Measurements from ENCODE around the gene SHISA6.
"Not testable (repeated sequence)": the region's sequence is repeated elsewhere in the genome, so short reads cannot be mapped to it uniquely, and the experiment has no call there.

SHISA6 gene

DNA sequence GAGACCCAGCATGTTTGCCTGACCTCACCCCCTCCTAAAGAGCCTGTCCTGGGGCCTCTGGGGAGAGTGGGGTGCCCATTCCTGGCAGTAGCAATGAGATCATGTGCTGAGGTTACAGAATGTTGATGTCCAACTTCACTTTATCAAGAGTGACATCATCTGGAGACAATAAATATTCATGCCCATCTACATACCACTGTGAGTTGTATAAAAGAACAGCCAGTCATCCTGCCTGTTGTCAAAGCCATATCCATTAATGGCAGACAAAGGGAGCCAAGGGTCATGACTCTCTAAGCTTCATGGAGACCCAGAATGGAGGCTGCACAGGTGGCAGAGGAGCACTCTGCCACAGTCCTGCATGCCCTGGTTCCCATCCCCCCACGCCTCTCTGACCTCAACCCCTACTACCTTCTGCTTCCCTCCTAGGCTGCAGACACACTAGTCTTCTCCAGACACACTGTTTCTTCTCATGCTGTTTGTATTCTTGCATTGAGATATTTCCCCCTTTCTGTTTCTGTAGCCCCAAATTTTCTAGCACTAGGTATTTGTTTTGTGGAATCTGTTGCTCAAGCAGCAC, 27.1 kb downstream of the SHISA6 start:
- no peak for DNase-seq

DNA sequence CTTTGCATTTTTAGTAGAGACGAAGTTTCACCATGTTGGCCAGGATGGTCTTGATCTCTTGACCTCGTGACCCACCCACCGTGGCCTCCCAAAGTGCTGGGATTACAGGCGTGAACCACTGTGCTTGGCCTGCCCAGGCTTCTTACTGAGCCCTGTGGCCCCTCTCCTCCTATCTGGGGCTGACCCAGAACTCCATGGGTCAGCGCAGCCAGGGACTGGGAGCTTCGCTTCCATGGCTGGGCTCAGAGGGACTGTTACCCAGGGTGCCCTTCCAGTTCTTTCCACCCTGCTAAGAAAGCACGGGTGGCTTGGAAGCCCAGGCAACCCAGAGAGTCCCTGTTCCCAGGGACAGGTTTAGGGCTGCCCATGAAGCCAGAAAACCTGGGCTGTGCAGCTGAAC, 28.2 kb downstream of the SHISA6 start:
- DNase-seq, result no peak

DNA sequence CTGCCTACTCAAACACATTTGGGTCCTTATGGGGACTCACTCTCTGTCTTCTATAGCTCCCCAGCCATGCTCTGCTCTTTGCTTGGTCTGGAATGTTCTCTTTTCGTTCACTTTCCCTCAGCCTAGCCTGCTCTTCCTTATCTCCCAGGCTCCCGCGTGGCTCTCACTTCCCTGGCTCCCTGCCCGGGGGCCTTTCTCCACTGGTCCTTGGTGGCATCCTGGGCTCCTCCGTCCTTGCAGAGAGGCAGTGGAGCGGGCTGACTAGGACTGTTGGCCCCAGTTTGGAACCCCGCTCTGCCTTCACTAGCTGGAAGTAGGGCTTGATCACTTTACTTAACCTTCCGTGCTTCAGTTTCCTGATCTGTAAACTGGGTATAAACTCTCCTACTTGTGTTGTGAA, 31.2 kb downstream of the SHISA6 start:
- DNase-seq, result no peak

DNA sequence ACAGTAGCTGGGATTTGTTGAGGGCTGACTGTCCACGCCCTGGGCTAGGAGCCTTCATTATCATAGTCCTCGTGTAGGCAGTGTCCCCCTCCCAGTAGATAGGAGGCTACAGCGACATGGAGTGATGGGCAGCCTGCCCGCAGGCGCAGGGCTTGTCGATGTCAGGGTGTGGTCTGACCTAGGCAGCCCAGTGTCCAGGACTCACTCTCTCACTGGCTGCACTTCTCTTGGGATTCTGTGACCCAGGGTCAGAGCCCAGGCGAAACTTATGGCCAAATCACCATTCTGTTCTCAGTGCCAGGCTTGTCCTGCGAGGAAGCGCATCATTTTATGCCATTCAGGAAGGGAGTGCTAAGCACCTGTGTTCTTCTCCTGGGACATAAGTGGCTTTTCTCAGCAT, 32.6 kb downstream of the SHISA6 start:
- DNase-seq, result no peak

DNA sequence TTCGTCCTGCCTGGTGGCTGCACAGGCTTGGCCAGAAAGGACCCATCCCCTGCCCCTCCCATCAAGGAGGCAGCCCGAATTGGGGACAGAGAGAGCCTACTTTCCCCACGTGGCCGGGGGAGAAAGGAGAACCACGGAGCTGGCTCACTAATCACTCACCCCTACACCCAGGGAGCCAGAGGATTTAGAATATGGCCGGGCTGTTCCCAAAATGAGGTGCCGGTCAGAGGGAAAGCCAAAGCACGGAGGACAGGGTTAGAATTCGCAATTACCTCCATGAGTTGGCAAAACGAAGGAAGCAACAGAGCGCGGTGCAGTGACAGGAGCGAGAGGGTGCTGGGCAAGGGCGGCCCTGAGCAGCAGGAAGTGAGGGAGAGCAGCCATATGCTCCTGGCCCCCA, 33.1 kb downstream of the SHISA6 start:
- DNase-seq, result no peak

DNA sequence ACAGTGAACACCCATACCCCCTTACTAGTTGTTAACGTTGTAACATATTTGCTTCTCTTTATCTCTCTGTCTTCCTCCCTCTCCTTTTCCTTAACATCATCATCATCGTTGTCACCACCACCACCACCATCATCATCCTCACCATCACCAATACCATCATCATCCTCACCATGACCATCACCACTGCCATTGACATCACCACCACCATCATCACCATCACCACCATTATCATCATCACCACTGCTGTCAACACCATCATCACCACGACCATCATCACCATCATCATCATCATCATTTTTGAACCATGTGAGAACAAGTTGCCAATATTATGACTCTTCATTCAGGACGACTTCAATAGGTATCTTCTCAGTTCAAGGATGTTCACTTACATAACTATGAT, 35.5 kb downstream of the SHISA6 start:
- no peak for DNase-seq

DNA sequence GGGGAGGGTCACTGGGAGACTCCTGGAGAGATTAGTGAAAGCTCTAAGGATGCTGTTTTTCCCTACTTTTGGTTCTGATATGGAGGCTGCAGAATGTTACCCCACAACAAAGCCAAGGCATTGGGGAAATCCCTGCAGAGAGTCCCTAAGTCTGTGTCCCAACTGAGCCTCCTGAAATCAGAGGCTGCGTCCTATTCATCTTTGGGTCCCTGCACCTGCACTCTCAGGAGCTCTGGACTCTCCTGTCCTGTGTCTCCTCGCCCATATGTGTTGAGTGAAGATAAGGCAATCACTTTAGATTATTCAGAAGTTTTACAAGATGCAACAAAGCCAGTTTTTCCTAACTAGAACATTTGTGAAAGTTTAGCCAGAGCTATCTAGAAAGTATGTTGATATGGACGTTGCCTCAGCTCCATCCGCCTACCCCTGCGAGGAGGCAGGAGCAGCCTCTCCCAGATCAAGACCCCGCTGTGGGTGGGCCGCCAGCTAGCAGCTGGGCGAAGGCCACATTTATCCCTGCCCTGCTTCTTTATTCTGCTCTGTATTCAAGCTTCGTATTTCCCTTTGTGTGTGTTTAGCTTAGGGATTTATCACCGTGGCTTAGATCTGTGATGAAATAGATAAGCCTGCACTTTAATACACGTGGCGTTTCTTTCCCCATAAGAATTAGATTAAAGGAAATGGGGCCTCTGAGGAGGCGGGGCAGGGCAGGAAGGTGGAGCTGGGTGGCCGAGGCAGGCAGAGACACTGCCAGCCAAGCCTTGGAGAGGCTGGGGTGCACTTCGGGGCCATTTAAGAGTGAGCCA, 37.4 kb downstream of the SHISA6 start:
- peak; percentile 29 for DNase-seq

DNA sequence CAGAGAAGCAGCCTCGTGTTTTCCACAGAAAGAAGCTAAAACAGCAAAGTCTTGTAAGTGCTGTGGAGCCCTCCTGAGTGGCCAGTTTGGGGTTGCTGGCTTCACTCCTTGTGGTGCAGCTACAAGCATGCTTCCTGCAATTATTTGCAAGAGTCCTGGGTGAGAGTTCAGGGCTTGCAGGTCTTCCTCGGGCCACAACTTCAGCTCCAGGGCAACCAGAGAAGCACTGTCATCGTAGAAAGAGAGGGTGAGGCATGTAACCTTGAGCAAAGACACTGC, 37.9 kb downstream of the SHISA6 start:
- DNase-seq, result no peak

DNA sequence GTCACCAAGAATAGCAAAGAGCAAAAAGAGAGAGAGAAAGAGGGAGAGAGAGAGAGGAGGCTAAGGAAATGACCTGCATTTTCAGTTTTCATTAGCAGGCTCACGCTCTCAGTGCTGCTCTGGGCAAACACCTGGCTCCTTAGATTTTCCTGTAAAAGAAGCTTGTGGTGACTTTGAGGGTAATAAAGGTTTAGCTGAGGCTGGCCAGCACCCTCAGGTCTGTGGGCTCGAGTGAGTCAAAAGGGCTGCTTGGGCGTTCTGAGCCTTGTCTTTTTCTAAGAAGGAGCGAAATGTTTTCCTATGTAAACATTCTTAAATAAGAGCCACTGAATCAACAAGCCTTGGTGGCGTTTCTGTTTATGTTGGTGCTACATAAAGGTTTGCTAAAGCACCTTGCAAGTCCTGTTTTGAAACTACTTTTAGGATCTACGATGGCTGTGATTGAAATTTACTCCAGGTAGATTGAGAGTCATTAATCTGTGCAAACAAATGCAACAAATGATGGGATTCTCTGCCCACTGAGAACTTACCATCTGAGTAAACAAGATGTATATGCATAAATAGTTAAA, 38.8 kb downstream of the SHISA6 start:
- no peak for DNase-seq

DNA sequence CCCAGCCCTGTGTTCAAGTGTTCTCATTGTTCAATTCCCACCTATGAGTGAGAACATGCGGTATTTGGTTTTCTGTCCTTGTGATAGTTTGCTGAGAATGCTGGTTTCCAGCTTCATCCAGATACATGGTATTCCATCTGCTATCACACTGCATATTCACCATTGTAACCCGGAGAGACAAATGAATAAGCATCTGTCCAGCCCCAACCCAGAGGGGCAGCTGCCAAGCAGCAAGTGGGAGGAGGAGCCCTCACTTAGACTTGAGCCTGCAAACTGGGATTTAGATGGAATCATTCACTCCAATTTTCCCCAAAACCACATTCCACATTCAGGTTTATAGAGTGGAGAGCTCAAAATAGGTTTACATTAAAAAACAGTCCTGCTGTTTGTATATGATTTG, 41.6 kb downstream of the SHISA6 start:
- DNase-seq, result no peak

DNA sequence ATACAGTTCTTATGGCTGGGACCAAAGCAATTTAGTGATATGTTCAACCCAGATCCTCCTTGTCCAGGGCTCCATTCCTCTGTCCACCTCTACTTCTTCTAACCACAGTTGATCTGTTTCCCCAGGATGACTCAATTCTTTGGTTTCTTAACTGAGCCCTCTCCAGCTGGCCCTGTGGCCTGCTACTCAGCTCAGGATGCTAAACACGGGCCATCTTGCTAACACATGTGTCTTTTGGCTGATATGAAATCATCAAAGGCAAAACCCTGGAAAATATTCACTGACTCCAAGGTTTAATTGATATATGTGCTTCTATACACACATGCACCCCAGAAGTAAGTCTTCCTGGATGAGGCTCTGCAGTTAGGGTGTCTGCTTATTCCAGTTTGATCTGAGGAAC, 43.8 kb downstream of the SHISA6 start:
- no peak for DNase-seq

DNA sequence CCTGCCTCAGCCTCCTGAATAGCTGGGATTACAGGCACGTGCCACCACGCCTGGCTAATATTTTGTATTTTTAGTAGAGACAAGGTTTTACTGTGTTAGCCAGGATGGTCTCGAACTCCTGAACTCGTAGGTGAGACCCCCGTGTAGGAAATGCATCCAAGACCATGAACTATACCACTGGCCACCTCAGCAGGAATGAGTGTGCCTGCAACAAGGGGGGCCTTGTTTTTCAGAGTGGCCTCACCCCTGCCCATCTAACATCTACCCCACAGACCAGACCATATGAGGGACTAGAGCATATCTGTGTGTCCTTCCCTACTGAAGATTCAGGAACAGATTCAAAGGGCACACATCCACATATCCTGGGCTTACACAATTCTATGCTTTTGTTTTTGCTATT, 44.9 kb downstream of the SHISA6 start:
- DNase-seq, result no peak

DNA sequence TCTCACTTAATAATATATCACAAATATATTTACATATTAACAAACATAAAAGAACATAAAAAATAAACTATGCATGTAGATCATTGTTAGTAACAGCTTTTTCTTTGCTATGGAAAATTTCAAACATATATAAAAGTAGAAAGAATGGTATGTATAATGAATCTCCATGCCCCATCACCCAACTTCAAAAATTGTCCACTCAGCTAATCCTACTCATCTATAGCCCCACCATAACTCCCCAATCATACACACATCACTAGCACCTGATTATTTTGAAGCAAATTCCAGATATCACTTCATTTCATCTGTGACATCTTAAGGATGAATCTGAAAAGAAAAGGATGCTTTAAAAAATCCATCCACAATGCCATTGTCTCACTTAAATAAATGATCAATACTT, 46.8 kb downstream of the SHISA6 start:
- DNase-seq, result no peak

DNA sequence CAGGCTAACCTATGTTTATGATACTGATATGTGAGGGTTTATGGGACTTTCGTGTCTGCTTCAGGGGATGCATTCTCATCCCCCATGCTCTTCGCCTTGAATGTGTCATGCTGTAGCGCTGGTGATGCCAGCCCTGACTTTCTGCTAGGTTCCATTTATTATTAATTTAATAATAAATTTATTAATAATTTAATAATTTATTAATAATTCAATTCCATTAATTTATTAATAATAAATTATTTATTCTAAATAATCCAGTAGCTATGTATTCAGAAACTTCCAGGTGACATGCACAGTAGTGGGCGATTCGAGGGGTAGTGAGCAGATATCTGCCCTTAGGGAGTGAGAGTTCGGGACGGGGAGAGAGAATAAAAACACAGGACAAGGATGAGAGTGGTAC, 49.8 kb downstream of the SHISA6 start:
- DNase-seq, result no peak

DNA sequence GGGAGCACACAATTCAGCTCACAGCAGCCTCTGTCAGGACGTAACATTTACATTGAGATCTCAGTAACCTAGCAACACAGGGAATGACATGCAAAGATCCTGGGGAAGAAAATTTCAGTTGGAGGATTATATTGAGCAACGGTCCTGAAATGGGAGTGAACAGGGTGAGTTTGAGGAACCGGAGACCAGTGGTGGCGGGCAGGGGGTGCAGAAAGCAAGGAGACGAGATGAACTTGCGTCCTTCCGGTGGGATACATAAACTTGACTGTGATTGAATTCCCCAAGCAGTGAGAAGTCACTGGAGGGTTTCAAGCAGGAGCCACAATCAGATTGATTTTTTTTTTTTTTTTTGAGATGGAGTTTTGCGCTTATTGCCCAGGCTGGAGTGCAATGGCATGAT, 51.5 kb downstream of the SHISA6 start:
- DNase-seq, result no peak

DNA sequence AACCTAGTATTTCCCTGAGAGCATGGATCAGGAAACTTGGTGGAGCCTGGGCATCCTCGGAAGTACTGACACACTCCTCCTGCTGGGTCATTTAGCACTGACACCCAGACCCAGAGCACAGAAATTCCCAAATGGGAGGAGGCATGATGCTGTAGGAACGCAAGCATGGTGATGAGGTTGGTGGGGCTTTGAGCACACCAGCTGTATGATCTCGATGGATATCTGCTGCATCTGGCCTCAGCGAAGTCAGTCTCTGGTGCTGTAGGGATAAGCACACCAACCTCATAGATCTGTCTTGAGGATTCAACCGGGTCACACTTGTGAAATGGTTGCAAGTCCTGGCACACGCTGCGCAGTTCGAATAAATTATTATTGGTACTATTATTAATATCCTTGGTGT, 52.5 kb downstream of the SHISA6 start:
- no peak for DNase-seq

DNA sequence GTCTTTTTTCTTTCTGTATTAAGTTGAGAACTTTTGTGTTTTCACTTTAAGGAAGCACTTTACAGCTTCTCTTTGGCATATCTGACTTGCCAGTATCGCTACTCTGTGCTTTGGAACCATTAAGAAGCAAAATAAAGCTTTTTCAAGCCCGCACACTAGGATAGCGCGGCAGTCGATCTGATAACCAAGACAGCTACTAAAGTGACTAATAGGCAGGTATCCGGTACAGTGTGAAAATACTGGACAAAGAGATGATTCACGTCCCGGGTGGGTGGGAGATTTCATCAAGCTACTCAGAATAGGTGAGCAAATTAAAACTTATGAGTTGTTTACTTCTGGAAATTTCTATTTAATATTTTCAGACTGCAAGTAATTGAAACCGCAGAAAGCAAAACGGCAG, 53.8 kb downstream of the SHISA6 start:
- DNase-seq, result no peak

DNA sequence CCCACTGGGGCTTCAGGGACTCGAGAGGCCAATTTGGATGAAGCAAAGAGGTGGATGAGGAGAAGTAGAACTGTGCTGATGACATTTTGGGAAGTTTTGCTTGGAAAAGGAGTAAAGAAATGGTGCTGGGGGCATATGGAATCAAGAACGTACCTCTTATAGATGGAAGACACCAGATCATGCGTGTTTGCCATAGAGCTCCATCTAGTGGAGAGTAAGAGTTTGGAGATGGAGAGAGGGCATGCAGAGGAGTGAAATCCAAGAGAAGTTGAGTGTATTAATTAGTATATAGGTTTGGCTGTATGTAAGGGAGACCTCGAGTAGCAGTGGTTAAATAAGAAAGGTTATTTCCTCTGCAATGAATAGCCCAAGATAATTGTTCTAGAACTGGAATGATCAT, 56.0 kb downstream of the SHISA6 start:
- no peak for DNase-seq

DNA sequence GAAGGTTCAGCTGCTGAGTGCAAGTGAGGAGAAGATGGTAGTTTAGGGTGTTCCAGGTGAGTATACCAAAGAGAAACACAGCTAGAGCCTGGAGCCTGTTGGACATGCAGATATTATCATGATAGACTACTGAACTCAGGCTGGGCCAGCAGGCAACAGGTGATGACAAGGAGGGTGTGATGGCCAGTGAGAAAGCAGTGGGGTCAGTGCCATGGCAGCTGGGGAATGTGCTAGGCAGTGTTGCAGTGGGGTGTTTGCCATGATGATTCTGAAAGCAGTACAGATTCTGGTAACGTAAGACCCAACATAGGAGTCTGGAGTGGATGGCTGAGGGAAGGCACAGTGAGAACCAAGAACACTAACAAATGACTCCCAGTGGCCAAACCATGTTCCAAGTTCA, 57.4 kb downstream of the SHISA6 start:
- DNase-seq, result no peak

DNA sequence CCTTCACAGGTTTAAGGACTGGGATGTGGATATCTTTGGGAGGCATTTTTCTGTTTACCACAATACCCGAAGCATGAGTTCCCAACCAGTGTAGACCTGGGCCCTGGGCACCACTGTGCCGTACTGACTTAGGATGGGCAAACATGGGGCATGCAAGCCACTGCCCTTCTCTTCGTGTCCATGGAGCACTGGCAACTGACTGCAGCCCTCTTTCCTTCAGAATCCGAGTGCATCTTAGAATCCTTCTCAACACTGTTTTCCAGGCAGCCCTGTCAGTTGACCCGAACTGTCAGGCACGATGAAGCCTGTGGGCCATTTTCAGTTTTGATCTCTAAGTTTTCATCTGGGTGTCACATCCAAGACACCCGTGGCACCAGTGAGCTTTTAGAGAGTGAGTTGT, 59.2 kb downstream of the SHISA6 start:
- no peak for DNase-seq

DNA sequence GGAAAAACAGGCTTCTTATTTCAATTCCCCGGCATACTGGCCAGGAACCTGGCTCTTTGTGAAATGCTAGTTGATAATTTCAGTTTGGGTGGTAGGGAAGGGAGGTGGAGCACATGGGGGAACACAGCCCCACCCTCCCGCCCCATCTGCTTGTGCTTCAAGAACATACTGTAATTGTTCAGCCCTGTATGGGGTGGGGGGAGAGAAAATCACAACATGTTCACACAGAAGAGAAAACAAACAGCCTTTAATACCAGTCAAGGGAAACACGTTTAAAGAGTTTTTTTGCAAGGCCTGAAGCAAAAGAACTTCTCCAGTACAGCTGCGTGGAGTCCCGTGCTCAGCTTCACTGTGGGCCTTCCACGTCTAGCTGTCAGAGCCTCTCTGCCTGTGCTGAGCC, 59.7 kb downstream of the SHISA6 start:
- no peak for DNase-seq

DNA sequence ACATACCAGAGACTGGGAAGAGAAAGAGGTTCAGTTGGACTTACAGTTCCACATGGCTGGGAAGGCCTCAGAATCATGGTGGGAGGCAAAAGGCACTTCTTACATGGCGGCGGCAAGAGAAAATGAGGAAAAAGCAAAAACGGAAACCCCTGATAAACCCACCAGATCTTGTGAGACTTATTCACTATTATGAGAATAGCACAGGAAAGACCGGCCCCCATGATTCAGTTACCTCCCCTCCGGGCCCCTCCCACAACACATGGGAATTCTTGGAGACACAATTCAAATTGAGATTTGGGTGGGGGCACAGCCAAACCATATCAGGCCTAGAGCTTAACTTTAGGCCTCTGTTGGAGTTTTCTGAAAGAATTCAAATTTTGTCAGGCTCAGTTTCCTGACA, 60.9 kb downstream of the SHISA6 start:
- not testable (repeated sequence) for DNase-seq

DNA sequence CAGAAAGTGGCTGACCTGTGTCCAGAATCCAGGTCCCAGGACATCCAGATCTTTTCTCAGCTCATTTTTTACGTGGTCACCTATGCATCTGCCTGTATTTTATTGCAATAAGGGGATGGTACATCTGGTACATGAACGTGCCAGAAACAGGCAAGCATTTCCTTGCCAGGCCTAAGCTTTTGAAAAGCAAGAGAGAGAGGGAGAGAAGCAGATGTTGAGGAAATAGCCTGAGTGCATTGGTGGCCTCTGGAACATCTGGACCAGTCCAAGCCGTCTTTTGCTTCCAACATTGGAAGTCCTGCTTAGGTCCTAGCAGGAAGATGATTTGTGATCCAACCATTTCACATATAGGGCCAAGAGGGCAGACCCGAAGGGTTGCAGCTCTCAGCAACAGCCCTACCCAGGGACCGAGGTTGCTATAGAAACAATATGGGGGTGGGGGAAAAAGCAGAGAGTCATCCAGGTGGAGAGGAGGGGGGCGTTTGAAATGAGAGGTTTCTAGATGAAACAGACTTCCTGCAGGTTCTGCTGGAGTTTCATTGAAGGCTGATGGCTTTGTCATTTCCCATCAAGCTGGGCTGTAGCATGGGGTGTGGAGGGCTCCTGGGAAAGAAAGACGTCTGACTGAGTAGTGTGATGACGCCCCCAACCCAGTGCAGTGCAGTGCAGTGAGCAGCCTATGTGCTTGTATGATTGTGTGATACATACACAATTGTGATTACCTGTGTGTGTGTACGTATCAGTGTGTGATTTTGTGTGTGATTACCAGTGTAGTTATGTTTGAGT, 61.6 kb downstream of the SHISA6 start:
- DNase-seq, result no peak

DNA sequence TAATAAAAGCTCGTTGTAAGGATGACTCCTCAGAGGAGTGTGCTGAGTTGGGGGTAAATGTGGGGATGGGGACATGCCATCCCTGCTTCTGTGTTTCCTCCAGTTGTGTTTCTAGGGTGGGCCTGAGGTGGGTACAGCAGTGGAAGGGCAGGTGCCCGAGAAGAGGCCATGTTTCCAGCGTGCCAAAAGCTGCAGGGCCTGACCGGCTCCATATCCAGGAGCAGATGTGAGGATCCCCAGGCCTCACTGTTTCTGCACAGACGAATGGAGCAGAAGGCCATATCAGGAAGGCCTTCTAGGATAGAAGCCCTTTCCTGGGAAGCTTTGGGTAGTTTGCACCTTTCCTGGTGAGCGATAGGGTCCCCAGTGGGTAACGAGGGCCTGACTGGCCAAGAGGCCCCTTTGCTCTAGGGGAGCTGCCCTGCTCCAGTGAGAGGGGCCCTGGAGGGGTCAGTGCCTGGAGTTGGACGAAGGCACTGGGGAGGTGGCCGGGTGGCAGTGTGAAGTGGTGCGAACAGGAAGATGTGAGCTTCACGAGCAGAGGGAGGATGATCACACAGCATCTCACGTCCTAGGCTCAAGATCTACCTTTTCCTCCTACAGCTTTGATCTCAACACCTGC, 62.9 kb downstream of the SHISA6 start:
- DNase-seq, result no peak

Data from eye (tissue), 1 donor.